ENCODE results near the gene ZBTB8OS. TPM values are rescaled to one million over a fixed set of nuclear protein-coding genes. Genes with fewer than 3 reads are reported as not detected.

The ZBTB8OS gene
- total RNA-seq, 4 donors from 2014 or later, result 2.6 to 37.2 (median 13.9) TPM

GRCh38 chr1:32686387-32686786, 36.0 kb upstream of the ZBTB8OS start:
- TF ChIP-seq CTCF (IDR thresholded peaks at IDR 0.05) (no peak), POLR2A (IDR thresholded peaks at IDR 0.05) (no peak)
- Histone ChIP-seq H3K27ac (peak overlapping the region in 1 of 2 donors; percentile 8), H3K9me3 (no peaks in the 10 kb centered on the region), H3K36me3 (no peaks in the 10 kb centered on the region), H3K27me3 (no peaks in the 10 kb centered on the region), H3K4me1 (no peaks in the 10 kb centered on the region), H3K4me3 (no peak overlapping the region)
- intact Hi-C loops (cut with DNase I; ENCODE audit: low total_unique reads), result no loop called here
- no peak for DNase-seq

GRCh38 chr1:32685498-32685897, 35.1 kb upstream of the ZBTB8OS start:
- Histone ChIP-seq H3K9me3 (no peaks in the 10 kb centered on the region), H3K4me3 (no peak overlapping the region), H3K4me1 (no peaks in the 10 kb centered on the region), H3K36me3 (no peaks in the 10 kb centered on the region), H3K27me3 (no peaks in the 10 kb centered on the region), H3K27ac (peak overlapping the region in 1 of 2 donors; percentile 72)
- intact Hi-C loops (cut with DNase I; ENCODE audit: low total_unique reads), result no loop called here
- no peak for TF ChIP-seq CTCF (IDR thresholded peaks at IDR 0.05)
- TF ChIP-seq POLR2A (IDR thresholded peaks at IDR 0.05), result no peak
- no peak for DNase-seq

GRCh38 chr1:32684167-32684811, 33.9 kb upstream of the ZBTB8OS start:
- no peaks in the 10 kb centered on the region for H3K27me3 ChIP-seq
- H3K27ac ChIP-seq, result peak overlapping the region; percentile 51 to 72
- intact Hi-C loops (cut with DNase I; ENCODE audit: low total_unique reads), result no loop called here
- no peaks in the 10 kb centered on the region for H3K4me1 ChIP-seq
- no peak for TF ChIP-seq POLR2A (IDR thresholded peaks at IDR 0.05)
- TF ChIP-seq CTCF (IDR thresholded peaks at IDR 0.05), result no peak
- no peak overlapping the region for H3K4me3 ChIP-seq
- H3K9me3 ChIP-seq, result no peaks in the 10 kb centered on the region
- DNase-seq, result peak; percentile 68 to 71
- H3K36me3 ChIP-seq, result no peaks in the 10 kb centered on the region

GRCh38 chr1:32683397-32683796, 33.0 kb upstream of the ZBTB8OS start:
- H3K4me1 ChIP-seq, result no peaks in the 10 kb centered on the region
- H3K27me3 ChIP-seq, result no peaks in the 10 kb centered on the region
- TF ChIP-seq POLR2A (IDR thresholded peaks at IDR 0.05), result no peak
- no peak for TF ChIP-seq CTCF (IDR thresholded peaks at IDR 0.05)
- no peak for DNase-seq
- intact Hi-C loops (cut with DNase I; ENCODE audit: low total_unique reads), result no loop called here
- H3K27ac ChIP-seq, result peak overlapping the region; percentile 51 to 72
- no peaks in the 10 kb centered on the region for H3K9me3 ChIP-seq
- H3K36me3 ChIP-seq, result no peaks in the 10 kb centered on the region
- H3K4me3 ChIP-seq, result no peak overlapping the region

- Histone ChIP-seq H3K36me3 (no peaks in the 10 kb centered on the region), H3K9me3 (no peaks in the 10 kb centered on the region), H3K27me3 (no peaks in the 10 kb centered on the region), H3K4me3 (no peak overlapping the region), H3K4me1 (no peaks in the 10 kb centered on the region), H3K27ac (peak overlapping the region in 1 of 2 donors; percentile 27)
- intact Hi-C loops (cut with DNase I; ENCODE audit: low total_unique reads), result no loop called here
- no peak for DNase-seq
- no peak for TF ChIP-seq POLR2A (IDR thresholded peaks at IDR 0.05)
- TF ChIP-seq CTCF (IDR thresholded peaks at IDR 0.05), result no peak
Observed at GRCh38 chr1:32681999-32682398, 31.6 kb upstream of the ZBTB8OS start.

Data from uterus (tissue), 4 donors.